HEK293 (cell line): ENCODE data around the gene RRAGC.

Experiments used
- GLI2 ChIP-seq: fragments of 450-650 bp; formaldehyde crosslinking; IDR thresholded peaks from 2 replicates; pipeline ENCODE4; 2017; ENCODE audit warnings: missing biosample characterization, missing genetic modification characterization, low read depth, borderline replicate concordance
- IKZF3 ChIP-seq: fragments of 450-650 bp; IDR thresholded peaks from 2 replicates; pipeline ENCODE4 v1.5.0; 2018; ENCODE audit warnings: missing biosample characterization, mild to moderate bottlenecking, missing genetic modification characterization, moderate library complexity
- INSM2 ChIP-seq: fragments of 450-650 bp; formaldehyde crosslinking; IDR thresholded peaks from 2 replicates; pipeline ENCODE4 v1.5.1; 2016; ENCODE audit warnings: missing biosample characterization, missing genetic modification characterization
- OSR2 ChIP-seq: fragments of 450-650 bp; formaldehyde crosslinking; IDR thresholded peaks from 2 replicates; pipeline ENCODE4 v1.5.1; 2016; ENCODE audit warnings: missing biosample characterization, missing genetic modification characterization
- ZBTB20 ChIP-seq: fragments of 450-650 bp; formaldehyde crosslinking; IDR thresholded peaks from 2 replicates; pipeline ENCODE4 v1.5.1; 2016; ENCODE audit warnings: missing biosample characterization, missing genetic modification characterization
- ZNF132 ChIP-seq: fragments of 450-650 bp; formaldehyde crosslinking; IDR thresholded peaks from 2 replicates; pipeline ENCODE4 v1.5.1; 2017; ENCODE audit warnings: missing biosample characterization, missing genetic modification characterization, borderline replicate concordance
- ZNF146 ChIP-seq: fragments of 450-650 bp; formaldehyde crosslinking; IDR thresholded peaks from 2 replicates; pipeline ENCODE4 v1.5.1; 2016; ENCODE audit warnings: missing biosample characterization, missing genetic modification characterization
- ZNF174 ChIP-seq: fragments of 450-650 bp; formaldehyde crosslinking; IDR thresholded peaks from 2 replicates; pipeline ENCODE4 v1.5.0; 2017; ENCODE audit warnings: missing biosample characterization, mild to moderate bottlenecking, missing genetic modification characterization
- ZNF404 ChIP-seq: fragments of 450-650 bp; formaldehyde crosslinking; IDR thresholded peaks from 2 replicates; pipeline ENCODE4 v1.5.1; 2017; ENCODE audit warnings: missing biosample characterization, missing genetic modification characterization
- ZSCAN30 ChIP-seq: fragments of 450-650 bp; IDR thresholded peaks from 2 replicates; pipeline ENCODE4 v1.5.1; 2018; ENCODE audit warnings: missing biosample characterization, mild to moderate bottlenecking, missing genetic modification characterization, moderate library complexity
- TF ChIP-seq, protein P1 (sequence below): fragments of 450-650 bp; formaldehyde crosslinking; IDR thresholded peaks from 2 replicates; pipeline ENCODE4 v1.5.1; 2016; ENCODE audit warnings: missing biosample characterization, missing genetic modification characterization
- TF ChIP-seq, protein P2 (sequence below): fragments of 450-650 bp; formaldehyde crosslinking; IDR thresholded peaks from 2 replicates; pipeline ENCODE4 v1.5.1; 2016; ENCODE audit warnings: missing biosample characterization, missing genetic modification characterization
- TF ChIP-seq, protein P3 (sequence below): fragments of 450-650 bp; formaldehyde crosslinking; IDR thresholded peaks from 2 replicates; pipeline ENCODE4 v1.5.1; 2016; ENCODE audit warnings: missing biosample characterization, missing genetic modification characterization
- TF ChIP-seq, protein P4 (sequence below): fragments of 450-650 bp; formaldehyde crosslinking; IDR thresholded peaks from 2 replicates; pipeline ENCODE4 v1.5.1; 2016; ENCODE audit warnings: missing biosample characterization, missing genetic modification characterization

GRCh38 chr1:38818175-38818976 is 41.2 kb downstream of the RRAGC start:
- TF ChIP-seq ZBTB20 (peak; percentile 84; the same call in 1 of the 2 replicates), ZNF404 (tag by site-specific recombination) (no peak), GLI2 (tag by site-specific recombination) (no peak), ZNF146 (tag by site-specific recombination) (no peak), OSR2 (tag by site-specific recombination) (no peak), IKZF3 (tag by site-specific recombination) (no peak; the same call in 1 of the 2 replicates), ZSCAN30 (peak; percentile 62), INSM2 (tag by site-specific recombination) (no peak), ZNF132 (tag by site-specific recombination) (no peak), ZNF174 (tag by site-specific recombination) (no peak)
- TF ChIP-seq, protein P1, sequence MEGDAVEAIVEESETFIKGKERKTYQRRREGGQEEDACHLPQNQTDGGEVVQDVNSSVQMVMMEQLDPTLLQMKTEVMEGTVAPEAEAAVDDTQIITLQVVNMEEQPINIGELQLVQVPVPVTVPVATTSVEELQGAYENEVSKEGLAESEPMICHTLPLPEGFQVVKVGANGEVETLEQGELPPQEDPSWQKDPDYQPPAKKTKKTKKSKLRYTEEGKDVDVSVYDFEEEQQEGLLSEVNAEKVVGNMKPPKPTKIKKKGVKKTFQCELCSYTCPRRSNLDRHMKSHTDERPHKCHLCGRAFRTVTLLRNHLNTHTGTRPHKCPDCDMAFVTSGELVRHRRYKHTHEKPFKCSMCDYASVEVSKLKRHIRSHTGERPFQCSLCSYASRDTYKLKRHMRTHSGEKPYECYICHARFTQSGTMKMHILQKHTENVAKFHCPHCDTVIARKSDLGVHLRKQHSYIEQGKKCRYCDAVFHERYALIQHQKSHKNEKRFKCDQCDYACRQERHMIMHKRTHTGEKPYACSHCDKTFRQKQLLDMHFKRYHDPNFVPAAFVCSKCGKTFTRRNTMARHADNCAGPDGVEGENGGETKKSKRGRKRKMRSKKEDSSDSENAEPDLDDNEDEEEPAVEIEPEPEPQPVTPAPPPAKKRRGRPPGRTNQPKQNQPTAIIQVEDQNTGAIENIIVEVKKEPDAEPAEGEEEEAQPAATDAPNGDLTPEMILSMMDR = peak; percentile 71; the same call in 1 of the 2 replicates
- TF ChIP-seq, protein P2, sequence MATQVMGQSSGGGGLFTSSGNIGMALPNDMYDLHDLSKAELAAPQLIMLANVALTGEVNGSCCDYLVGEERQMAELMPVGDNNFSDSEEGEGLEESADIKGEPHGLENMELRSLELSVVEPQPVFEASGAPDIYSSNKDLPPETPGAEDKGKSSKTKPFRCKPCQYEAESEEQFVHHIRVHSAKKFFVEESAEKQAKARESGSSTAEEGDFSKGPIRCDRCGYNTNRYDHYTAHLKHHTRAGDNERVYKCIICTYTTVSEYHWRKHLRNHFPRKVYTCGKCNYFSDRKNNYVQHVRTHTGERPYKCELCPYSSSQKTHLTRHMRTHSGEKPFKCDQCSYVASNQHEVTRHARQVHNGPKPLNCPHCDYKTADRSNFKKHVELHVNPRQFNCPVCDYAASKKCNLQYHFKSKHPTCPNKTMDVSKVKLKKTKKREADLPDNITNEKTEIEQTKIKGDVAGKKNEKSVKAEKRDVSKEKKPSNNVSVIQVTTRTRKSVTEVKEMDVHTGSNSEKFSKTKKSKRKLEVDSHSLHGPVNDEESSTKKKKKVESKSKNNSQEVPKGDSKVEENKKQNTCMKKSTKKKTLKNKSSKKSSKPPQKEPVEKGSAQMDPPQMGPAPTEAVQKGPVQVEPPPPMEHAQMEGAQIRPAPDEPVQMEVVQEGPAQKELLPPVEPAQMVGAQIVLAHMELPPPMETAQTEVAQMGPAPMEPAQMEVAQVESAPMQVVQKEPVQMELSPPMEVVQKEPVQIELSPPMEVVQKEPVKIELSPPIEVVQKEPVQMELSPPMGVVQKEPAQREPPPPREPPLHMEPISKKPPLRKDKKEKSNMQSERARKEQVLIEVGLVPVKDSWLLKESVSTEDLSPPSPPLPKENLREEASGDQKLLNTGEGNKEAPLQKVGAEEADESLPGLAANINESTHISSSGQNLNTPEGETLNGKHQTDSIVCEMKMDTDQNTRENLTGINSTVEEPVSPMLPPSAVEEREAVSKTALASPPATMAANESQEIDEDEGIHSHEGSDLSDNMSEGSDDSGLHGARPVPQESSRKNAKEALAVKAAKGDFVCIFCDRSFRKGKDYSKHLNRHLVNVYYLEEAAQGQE (tag by site-specific recombination) = no peak
- TF ChIP-seq, protein P3, sequence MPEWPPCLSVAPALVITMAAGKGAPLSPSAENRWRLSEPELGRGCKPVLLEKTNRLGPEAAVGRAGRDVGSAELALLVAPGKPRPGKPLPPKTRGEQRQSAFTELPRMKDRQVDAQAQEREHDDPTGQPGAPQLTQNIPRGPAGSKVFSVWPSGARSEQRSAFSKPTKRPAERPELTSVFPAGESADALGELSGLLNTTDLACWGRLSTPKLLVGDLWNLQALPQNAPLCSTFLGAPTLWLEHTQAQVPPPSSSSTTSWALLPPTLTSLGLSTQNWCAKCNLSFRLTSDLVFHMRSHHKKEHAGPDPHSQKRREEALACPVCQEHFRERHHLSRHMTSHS (tag by site-specific recombination) = no peak
- TF ChIP-seq, protein P4, sequence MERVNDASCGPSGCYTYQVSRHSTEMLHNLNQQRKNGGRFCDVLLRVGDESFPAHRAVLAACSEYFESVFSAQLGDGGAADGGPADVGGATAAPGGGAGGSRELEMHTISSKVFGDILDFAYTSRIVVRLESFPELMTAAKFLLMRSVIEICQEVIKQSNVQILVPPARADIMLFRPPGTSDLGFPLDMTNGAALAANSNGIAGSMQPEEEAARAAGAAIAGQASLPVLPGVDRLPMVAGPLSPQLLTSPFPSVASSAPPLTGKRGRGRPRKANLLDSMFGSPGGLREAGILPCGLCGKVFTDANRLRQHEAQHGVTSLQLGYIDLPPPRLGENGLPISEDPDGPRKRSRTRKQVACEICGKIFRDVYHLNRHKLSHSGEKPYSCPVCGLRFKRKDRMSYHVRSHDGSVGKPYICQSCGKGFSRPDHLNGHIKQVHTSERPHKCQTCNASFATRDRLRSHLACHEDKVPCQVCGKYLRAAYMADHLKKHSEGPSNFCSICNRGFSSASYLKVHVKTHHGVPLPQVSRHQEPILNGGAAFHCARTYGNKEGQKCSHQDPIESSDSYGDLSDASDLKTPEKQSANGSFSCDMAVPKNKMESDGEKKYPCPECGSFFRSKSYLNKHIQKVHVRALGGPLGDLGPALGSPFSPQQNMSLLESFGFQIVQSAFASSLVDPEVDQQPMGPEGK (tag by site-specific recombination) = 0 out of 2 replicates have a peak, but pooled peaks have one; percentile 45
